ENCODE data around the gene IQSEC3. TPM values are rescaled to one million over a fixed set of nuclear protein-coding genes. Genes with fewer than 3 reads are reported as not detected.

The IQSEC3 gene
- total and polyA plus RNA-seq, 10 of the 15 experiments (the other 5 are each of a cell fraction or from before 2014, with no cell fraction given): not detected

GRCh38 chr12:152440-152839 is 85.9 kb downstream of the IQSEC3 start (continued):
- no peak for TF ChIP-seq SIX5 (IDR thresholded peaks at IDR 0.05; ENCODE audit: low read depth, low read length, severe bottlenecking)
- no peak for TF ChIP-seq EZH2 (IDR thresholded peaks at IDR 0.05; ENCODE audit: borderline replicate concordance, control insufficient read depth, low read depth, low read length)

- ChIA-PET POLR2A (no interaction called here), CTCF (interaction anchor here (0.6 to 1.9 kb wide), 4 partner anchors 8 to 41 kb away, joined by 3 to 6 read pairs (median 3); no protein-coding TSS in a partner anchor), RAD21 (ENCODE audit: unreplicated experiment) (no interaction called here), SMC1A (ENCODE audit: uncharacterized antibody, unreplicated experiment) (interaction anchor here (1.2 kb wide), 1 partner anchor 47 kb away, joined by 4 read pairs; no protein-coding TSS in a partner anchor)
- WGBS (ENCODE audit: insufficient coverage, insufficient replicate concordance, low lambda C conversion rate, missing lambda C conversion rate): 18% methylated on average over 11 of the region's 11 CpGs
- BruUV-seq (replicated peaks): no TSS peak
- Histone ChIP-seq H3K36me3 (ENCODE audit: control insufficient read depth in 2 of 2, insufficient read depth in 2 of 2, low read length in 1 of 2) (no peaks in the 10 kb centered on the region), H3K27ac (ENCODE audit: control insufficient read depth, insufficient read depth) (no peak overlapping the region), H4K20me1 (ENCODE audit: control insufficient read depth, insufficient read depth) (no peaks in the 10 kb centered on the region), H3K9me3 (replicated peaks; ENCODE audit: control insufficient read depth, insufficient read depth, low read length) (no peaks in the 10 kb centered on the region), H3K9ac (ENCODE audit: control insufficient read depth, insufficient read depth, low read length) (no peak overlapping the region), H3K4me1 (ENCODE audit: control insufficient read depth, insufficient read depth, low read length) (no peaks in the 10 kb centered on the region), H3K4me2 (ENCODE audit: control insufficient read depth, insufficient read depth) (no peak overlapping the region), H3K27me3 (replicated peaks in 1 of 2; ENCODE audit: control insufficient read depth in 2 of 2, insufficient read depth in 2 of 2, low read length in 1 of 2) (no peaks in the 10 kb centered on the region; a peak in 3 of 4 replicates), H3K79me2 (ENCODE audit: control insufficient read depth, insufficient read depth, low read length) (no peaks in the 10 kb centered on the region), H2AFZ (ENCODE audit: control insufficient read depth, low read depth, low read length) (no peak overlapping the region), H3K4me3 (no peak overlapping the region)
- intact Hi-C loops (cut with micrococcal nuclease; ENCODE audit: unreplicated experiment): no loop called here
- peak; percentile 18 for FAIRE-seq
- in situ Hi-C loops (cut with MboI): no loop called here
- DNase-seq (ENCODE audit: low read depth, low spot score): no peak
- peak; percentile 99 for ATAC-seq
- TF ChIP-seq MTA2 (IDR thresholded peaks at IDR 0.05; ENCODE audit: low read depth): no peak
- TF ChIP-seq USF2 (IDR thresholded peaks at IDR 0.05; ENCODE audit: borderline replicate concordance, low read depth, low read length): no peak
- TF ChIP-seq NR2C2 (IDR thresholded peaks at IDR 0.05; ENCODE audit: borderline replicate concordance, control insufficient read depth, insufficient read length, low read depth): no peak
- no peak for TF ChIP-seq USF1 (IDR thresholded peaks at IDR 0.05; ENCODE audit: borderline replicate concordance, extremely low read length, insufficient read depth, low read depth, low read length)
- no peak for TF ChIP-seq POLR2A (IDR thresholded peaks at IDR 0.05; ENCODE audit: low read depth, low read length)
- no peak for TF ChIP-seq SMAD5 (IDR thresholded peaks at IDR 0.05; ENCODE audit: low read depth)
- TF ChIP-seq RAD51 (IDR thresholded peaks at IDR 0.05): no peak
- no peak for TF ChIP-seq BCLAF1 (IDR thresholded peaks at IDR 0.05)
- TF ChIP-seq BRCA1 (IDR thresholded peaks at IDR 0.05; ENCODE audit: low read depth, low read length): no peak
- TF ChIP-seq CHD2 (IDR thresholded peaks at IDR 0.05; ENCODE audit: borderline replicate concordance, low read depth, low read length): no peak
- peak; percentile 19 to 75; a peak in 2 of 4 replicates for TF ChIP-seq BHLHE40 (IDR thresholded peaks at IDR 0.05; ENCODE audit: borderline replicate concordance in 1 of 2, low read depth in 2 of 2, low read length in 1 of 2)
- no peak for TF ChIP-seq CEBPB (IDR thresholded peaks at IDR 0.05; ENCODE audit: borderline replicate concordance in 1 of 2, low read depth in 2 of 2, low read length in 2 of 2)
- TF ChIP-seq DPF2 (IDR thresholded peaks at IDR 0.05): no peak
- TF ChIP-seq RELA (IDR thresholded peaks at IDR 0.05; ENCODE audit: borderline replicate concordance, partially characterized antibody): no peak
Measured at GRCh38 chr12:153080-153746, 86.6 kb downstream of the IQSEC3 start.
